Measurements from ENCODE around the gene BTBD1. TPM values are rescaled to one million over a fixed set of nuclear protein-coding genes. Genes with fewer than 3 reads are reported as not detected.

BTBD1 gene
- total RNA-seq, 2 donors from 2014 or later = 62.3 to 73.4 TPM

DNA sequence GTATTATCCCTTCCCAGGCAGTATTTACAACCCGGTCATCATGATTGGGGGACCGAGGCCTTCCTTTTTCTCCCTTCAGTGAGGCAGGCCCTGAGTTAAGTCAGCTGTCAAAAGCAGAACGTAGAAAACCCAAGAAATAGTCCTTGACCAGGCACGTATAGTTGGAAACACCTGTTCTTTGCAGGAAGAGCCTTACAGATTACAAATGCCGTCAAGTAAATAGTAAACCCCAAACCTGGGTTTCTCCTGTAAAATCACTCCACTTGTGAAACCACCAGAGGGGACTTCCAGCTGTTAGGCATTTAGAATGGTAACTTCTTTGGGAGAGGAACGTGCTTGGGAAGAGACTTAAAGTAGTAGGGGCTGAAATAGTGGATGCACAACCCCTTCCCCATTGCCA lies 1.0 kb upstream of the BTBD1 start:
- TF ChIP-seq, protein P1, sequence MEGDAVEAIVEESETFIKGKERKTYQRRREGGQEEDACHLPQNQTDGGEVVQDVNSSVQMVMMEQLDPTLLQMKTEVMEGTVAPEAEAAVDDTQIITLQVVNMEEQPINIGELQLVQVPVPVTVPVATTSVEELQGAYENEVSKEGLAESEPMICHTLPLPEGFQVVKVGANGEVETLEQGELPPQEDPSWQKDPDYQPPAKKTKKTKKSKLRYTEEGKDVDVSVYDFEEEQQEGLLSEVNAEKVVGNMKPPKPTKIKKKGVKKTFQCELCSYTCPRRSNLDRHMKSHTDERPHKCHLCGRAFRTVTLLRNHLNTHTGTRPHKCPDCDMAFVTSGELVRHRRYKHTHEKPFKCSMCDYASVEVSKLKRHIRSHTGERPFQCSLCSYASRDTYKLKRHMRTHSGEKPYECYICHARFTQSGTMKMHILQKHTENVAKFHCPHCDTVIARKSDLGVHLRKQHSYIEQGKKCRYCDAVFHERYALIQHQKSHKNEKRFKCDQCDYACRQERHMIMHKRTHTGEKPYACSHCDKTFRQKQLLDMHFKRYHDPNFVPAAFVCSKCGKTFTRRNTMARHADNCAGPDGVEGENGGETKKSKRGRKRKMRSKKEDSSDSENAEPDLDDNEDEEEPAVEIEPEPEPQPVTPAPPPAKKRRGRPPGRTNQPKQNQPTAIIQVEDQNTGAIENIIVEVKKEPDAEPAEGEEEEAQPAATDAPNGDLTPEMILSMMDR (IDR thresholded peaks at IDR 0.05) = no peak
- Histone ChIP-seq H3K9me3 (peaks cover under 1% of the 10 kb centered on the region), H3K4me3 (no peak overlapping the region), H3K4me1 (ENCODE audit: control insufficient read depth in 1 of 2, low read depth in 2 of 2) (peaks cover 24 to 37% of the 10 kb centered on the region in 2 donors), H3K27ac (peak overlapping the region; percentile 84 to 90), H3K36me3 (no peaks in the 10 kb centered on the region), H3K27me3 (replicated peaks; ENCODE audit: insufficient read depth) (no peaks in the 10 kb centered on the region)
- DNase-seq (ENCODE audit: low spot score) = no peak
- no peak for ATAC-seq (ENCODE audit: insufficient number of reproducible peaks, low FRiP score, low read depth)

DNA sequence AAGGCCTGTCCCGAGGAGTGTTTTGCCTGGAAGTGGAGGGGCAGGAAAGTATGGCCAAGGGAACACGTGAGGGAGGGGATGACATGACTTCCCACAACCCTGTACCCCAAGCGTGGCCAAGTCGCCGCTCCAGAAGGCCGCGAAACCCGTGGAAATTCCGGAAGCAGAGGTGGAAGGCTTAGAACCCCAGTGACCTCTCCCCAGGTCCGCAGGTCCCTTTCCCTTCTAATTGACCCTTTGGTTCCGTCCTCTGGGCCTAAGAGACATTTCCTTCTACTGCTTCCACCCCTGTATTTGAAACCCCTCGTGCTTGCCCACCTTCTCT lies 548 bp upstream of the BTBD1 start:
- TF ChIP-seq, protein P1 (IDR thresholded peaks at IDR 0.05) = no peak
- Histone ChIP-seq H3K4me3 (peak overlapping the region; percentile 76), H3K27ac (peak overlapping the region; percentile 84 to 90), H3K9me3 (no peaks in the 10 kb centered on the region), H3K4me1 (ENCODE audit: control insufficient read depth in 1 of 2, low read depth in 2 of 2) (peaks cover 24 to 42% of the 10 kb centered on the region in 2 donors), H3K36me3 (no peaks in the 10 kb centered on the region), H3K27me3 (replicated peaks; ENCODE audit: insufficient read depth) (no peaks in the 10 kb centered on the region)
- DNase-seq (ENCODE audit: low spot score) = no peak
- no peak for ATAC-seq (ENCODE audit: insufficient number of reproducible peaks, low FRiP score, low read depth)

DNA sequence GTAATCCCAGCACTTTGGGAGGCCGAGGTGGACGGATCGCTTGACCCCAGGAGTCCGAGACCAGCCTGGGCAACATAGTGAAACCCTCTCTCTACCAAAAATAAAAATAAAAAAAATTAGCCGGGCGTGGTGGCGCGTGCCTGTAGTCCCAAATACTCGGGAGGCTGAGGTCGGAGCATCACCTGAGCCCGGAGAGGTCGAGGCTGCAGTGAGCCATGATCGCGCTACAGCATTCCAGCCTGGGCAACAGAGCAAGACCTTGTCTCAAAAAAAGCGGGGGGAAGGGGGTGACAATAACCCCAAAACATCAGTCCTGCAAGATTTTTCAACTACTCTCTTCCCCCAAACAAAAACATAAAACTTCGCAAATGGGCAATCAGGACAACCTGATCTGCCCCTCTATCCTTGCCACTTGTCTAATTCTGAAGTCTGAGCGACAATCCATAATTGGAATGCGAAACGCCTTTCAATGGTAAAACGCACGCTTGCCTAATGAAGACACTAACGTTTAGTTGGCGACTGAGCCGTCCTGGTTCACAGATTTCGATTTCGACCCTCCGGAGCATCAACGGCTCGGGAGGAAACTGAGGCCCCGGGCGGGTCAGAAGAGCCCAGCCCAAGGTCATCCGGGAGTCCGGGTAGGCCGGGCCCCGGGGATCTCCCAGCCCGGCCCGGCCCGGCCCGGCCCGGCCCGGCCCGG lies 868 bp downstream of the BTBD1 start:
- Histone ChIP-seq H3K9me3 (no peaks in the 10 kb centered on the region), H3K4me3 (peak overlapping the region; percentile 76), H3K36me3 (peaks cover 2% of the 10 kb centered on the region), H3K27ac (peak overlapping the region; percentile 90 to 95), H3K4me1 (ENCODE audit: control insufficient read depth in 1 of 2, low read depth in 2 of 2) (peaks cover 35 to 56% of the 10 kb centered on the region in 2 donors), H3K27me3 (replicated peaks; ENCODE audit: insufficient read depth) (no peaks in the 10 kb centered on the region)
- DNase-seq (ENCODE audit: low spot score) = no peak
- TF ChIP-seq, protein P1 (IDR thresholded peaks at IDR 0.05) = no peak
- ATAC-seq (ENCODE audit: insufficient number of reproducible peaks, low FRiP score, low read depth) = no peak

DNA sequence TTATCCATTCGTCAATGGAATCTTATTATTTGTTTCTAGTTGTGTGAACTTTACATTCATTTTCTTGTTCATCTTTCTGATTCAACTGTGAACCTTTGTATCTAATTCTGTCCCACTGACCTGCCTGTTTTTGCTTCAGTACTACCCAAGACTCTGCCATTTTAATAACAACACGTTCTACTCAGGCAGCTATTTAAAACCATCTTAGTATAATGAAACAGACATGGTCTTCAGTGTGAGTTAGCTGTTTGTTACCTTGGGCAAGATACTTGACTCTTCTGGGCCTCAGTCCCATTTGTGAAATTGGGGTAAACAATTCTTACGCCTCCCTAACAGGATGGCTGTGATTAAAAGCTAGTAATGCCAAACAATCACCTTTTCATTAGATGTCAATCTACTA lies 1.6 kb downstream of the BTBD1 start:
- no peak for ATAC-seq (ENCODE audit: insufficient number of reproducible peaks, low FRiP score, low read depth)
- TF ChIP-seq, protein P1 (IDR thresholded peaks at IDR 0.05) = no peak
- Histone ChIP-seq H3K9me3 (no peaks in the 10 kb centered on the region), H3K27me3 (replicated peaks; ENCODE audit: insufficient read depth) (no peaks in the 10 kb centered on the region), H3K4me1 (ENCODE audit: control insufficient read depth in 1 of 2, low read depth in 2 of 2) (peaks cover 35 to 59% of the 10 kb centered on the region in 2 donors), H3K27ac (no peak overlapping the region), H3K36me3 (peaks cover 3% of the 10 kb centered on the region), H3K4me3 (peak overlapping the region; percentile 76)
- no peak for DNase-seq (ENCODE audit: low spot score)

DNA sequence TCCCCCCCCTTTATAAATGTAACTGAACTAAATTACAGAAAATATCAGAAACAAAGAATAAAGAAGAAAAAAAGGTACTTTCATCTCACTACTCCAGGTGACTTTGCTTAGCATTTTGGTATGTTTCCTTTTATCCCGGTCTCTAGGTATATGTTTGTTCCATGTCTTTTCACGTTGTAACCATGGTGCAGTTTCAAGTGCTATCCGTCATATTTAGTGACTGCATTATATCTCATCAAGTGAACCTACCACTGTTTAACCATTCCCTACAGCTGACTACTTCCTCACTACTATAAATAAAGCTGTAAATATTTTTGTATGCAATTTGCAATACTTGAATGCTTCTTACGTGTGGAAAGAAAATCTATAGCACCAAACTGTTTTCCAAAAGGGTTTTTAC lies 2.2 kb downstream of the BTBD1 start:
- no peak overlapping the region for H3K27ac ChIP-seq
- DNase-seq (ENCODE audit: low spot score) (no peak), ATAC-seq (ENCODE audit: insufficient number of reproducible peaks, low FRiP score, low read depth) (no peak)
- H3K36me3 ChIP-seq = peaks cover 3% of the 10 kb centered on the region
- no peaks in the 10 kb centered on the region for H3K27me3 ChIP-seq (replicated peaks; ENCODE audit: insufficient read depth)
- TF ChIP-seq, protein P1 (IDR thresholded peaks at IDR 0.05) = no peak
- H3K4me3 ChIP-seq = peak overlapping the region; percentile 76
- no peaks in the 10 kb centered on the region for H3K9me3 ChIP-seq
- peaks cover 35 to 59% of the 10 kb centered on the region in 2 donors for H3K4me1 ChIP-seq (ENCODE audit: control insufficient read depth in 1 of 2, low read depth in 2 of 2)
